Measurements from ENCODE around the gene MELTF. TPM values are rescaled to one million over a fixed set of nuclear protein-coding genes. Genes with fewer than 3 reads are reported as not detected.
A peak's percentile ranks its signal among the peaks of the same experiment; 100 is the strongest.

Gene MELTF
- total and polyA plus RNA-seq, 2 of the 13 experiments (the other 11 are each of a cell fraction or from before 2014, with no cell fraction given): 3.2 to 7.5 TPM

- no peak for TF ChIP-seq LRRFIP1 (CRISPR knock-in tag; conservative IDR thresholded peaks at IDR 0.05)
- TF ChIP-seq ZKSCAN5 (CRISPR knock-in tag; IDR thresholded peaks at IDR 0.05): no peak
- no peak for TF ChIP-seq ZNF549 (CRISPR knock-in tag; IDR thresholded peaks at IDR 0.05)
- no peak for TF ChIP-seq ZNF460 (CRISPR knock-in tag; IDR thresholded peaks at IDR 0.05; ENCODE audit: borderline replicate concordance)
- TF ChIP-seq CHCHD3 (CRISPR knock-in tag; IDR thresholded peaks at IDR 0.05): no peak
- peak; percentile 56; the same call in 1 of the 2 replicates for TF ChIP-seq ZBTB20 (CRISPR knock-in tag; IDR thresholded peaks at IDR 0.05; ENCODE audit: borderline replicate concordance, low read depth)
- 0 out of 2 replicates have a peak, but pooled peaks have one; percentile 11 for TF ChIP-seq ETV5 (CRISPR knock-in tag; IDR thresholded peaks at IDR 0.05; ENCODE audit: borderline replicate concordance)
- no peak for TF ChIP-seq FOSL1 (CRISPR knock-in tag; IDR thresholded peaks at IDR 0.05; ENCODE audit: borderline replicate concordance)
- TF ChIP-seq ZNF597 (CRISPR knock-in tag; IDR thresholded peaks at IDR 0.05): no peak
- TF ChIP-seq ZNF441 (CRISPR knock-in tag; IDR thresholded peaks at IDR 0.05; ENCODE audit: borderline replicate concordance): peak; percentile 48; the same call in 1 of the 2 replicates
- TF ChIP-seq STAG1 (CRISPR knock-in tag; IDR thresholded peaks at IDR 0.05): no peak
- no peak for TF ChIP-seq ZNF567 (CRISPR knock-in tag; IDR thresholded peaks at IDR 0.05; ENCODE audit: borderline replicate concordance)
- no peak for TF ChIP-seq TAF15 (IDR thresholded peaks at IDR 0.05; ENCODE audit: low read depth, low read length, poor library complexity, severe bottlenecking)
Measured at GRCh38 chr3:196968233-196969133, 61.1 kb downstream of the MELTF start, which contains the start of gene PIGZ (continued).

All from HepG2 (cell line).